Colonic mucosa (tissue), 4 donors: ENCODE results near the gene WDR86. TPM values are rescaled to one million over a fixed set of nuclear protein-coding genes. Genes with fewer than 3 reads are reported as not detected.

Experiments
- DNase-seq: peaks from one replicate; pipeline ENCODE4 v3.0.0-alpha.2; 2020
- H3K27ac ChIP-seq: fragments of 200-600 bp; one replicate; pipeline ENCODE4 v1.8.0; 2021
- H3K27me3 ChIP-seq: fragments of 200-600 bp; one replicate; pipeline ENCODE4 v1.8.0; 2021
- H3K36me3 ChIP-seq: fragments of 200-600 bp; one replicate; pipeline ENCODE4 v1.8.0; 2021
- H3K4me1 ChIP-seq: fragments of 200-600 bp; one replicate; pipeline ENCODE4 v1.8.0; 2021; ENCODE audit warnings: mild to moderate bottlenecking
- H3K4me3 ChIP-seq: fragments of 200-600 bp; one replicate; pipeline ENCODE4 v1.8.0; 2021
- H3K9ac ChIP-seq, 2 donors: one replicate each; pipeline ENCODE4 v1.7.0; 2013; ENCODE audit warnings: control low read depth in 2 of 2, low read depth in 2 of 2, low read length in 2 of 2
- H3K9me3 ChIP-seq: fragments of 200-600 bp; one replicate; pipeline ENCODE4 v1.8.0; 2021
- CTCF ChIP-seq: fragments of 200-600 bp; IDR thresholded peaks from one replicate; pipeline ENCODE4 v1.8.0; 2022; ENCODE audit warnings: antibody characterized with exemption, mild to moderate bottlenecking
- intact Hi-C: fragments of 100-400 bp; cut with DNase I; formaldehyde crosslinking; loops from one replicate; pipeline ENCODE4 v1.14.1; 2022
- total RNA-seq, 2 donors: library from RNA; stranded (reverse); fragmentation: NEBNext Ultra II Directional in 1 of 2; extraction: Animal tissue kit (Norgen Biotek cat#: 25700) in 1 of 2; gene quantifications; one replicate each; pipeline ENCODE4 v1.2.1, GENCODE V29; 2021
- donor health status: healthy.
- donor health status: DM: no; HTN: no; CAD: no.
- donor health status: DM: no; HTN: no; CAD: no.

WDR86 gene
- total RNA-seq, 2 donors from 2014 or later = 1.2 TPM; not detected in 1

GRCh38 chr7:151431281-151431767, 21.5 kb upstream of the WDR86 start:
- DNase-seq = no peak
- intact Hi-C loops = no loop called here
- Histone ChIP-seq H3K9me3 (no peaks in the 10 kb centered on the region), H3K9ac (no peak overlapping the region), H3K36me3 (no peaks in the 10 kb centered on the region), H3K4me3 (no peak overlapping the region), H3K27ac (no peak overlapping the region), H3K27me3 (no peaks in the 10 kb centered on the region), H3K4me1 (no peaks in the 10 kb centered on the region)
- TF ChIP-seq CTCF = no peak

- DNase-seq = no peak
- intact Hi-C loops = no loop called here
- Histone ChIP-seq H3K27ac (no peak overlapping the region), H3K36me3 (no peaks in the 10 kb centered on the region), H3K9me3 (no peaks in the 10 kb centered on the region), H3K4me1 (no peaks in the 10 kb centered on the region), H3K9ac (no peak overlapping the region), H3K27me3 (no peaks in the 10 kb centered on the region), H3K4me3 (no peak overlapping the region)
- no peak for TF ChIP-seq CTCF
These were observed 20.8 kb upstream of the WDR86 start for GRCh38 chr7:151430391-151431205.

GRCh38 chr7:151429560-151430331, 19.9 kb upstream of the WDR86 start:
- no peak for TF ChIP-seq CTCF
- H3K4me1 ChIP-seq = no peaks in the 10 kb centered on the region

GRCh38 chr7:151429237-151429559, 19.4 kb upstream of the WDR86 start:
- no peak for DNase-seq
- intact Hi-C loops = no loop called here
- no peak overlapping the region for H3K27ac ChIP-seq

More at GRCh38 chr7:151429560-151430331, 19.9 kb upstream of the WDR86 start:
- Histone ChIP-seq H3K9ac (no peak overlapping the region), H3K36me3 (no peaks in the 10 kb centered on the region), H3K27me3 (no peaks in the 10 kb centered on the region), H3K9me3 (no peaks in the 10 kb centered on the region), H3K4me3 (no peak overlapping the region), H3K27ac (no peak overlapping the region)
- intact Hi-C loops = no loop called here
- DNase-seq = no peak

More at GRCh38 chr7:151429237-151429559, 19.4 kb upstream of the WDR86 start:
- Histone ChIP-seq H3K36me3 (no peaks in the 10 kb centered on the region), H3K9ac (no peak overlapping the region), H3K4me1 (no peaks in the 10 kb centered on the region), H3K27me3 (no peaks in the 10 kb centered on the region), H3K4me3 (no peak overlapping the region), H3K9me3 (no peaks in the 10 kb centered on the region)
- no peak for TF ChIP-seq CTCF
